ENCODE measurements around the gene ABCA9.
"Not testable (repeated sequence)": the region's sequence is repeated elsewhere in the genome, so short reads cannot be mapped to it uniquely, and the experiment has no call there.

ABCA9 gene

DNA sequence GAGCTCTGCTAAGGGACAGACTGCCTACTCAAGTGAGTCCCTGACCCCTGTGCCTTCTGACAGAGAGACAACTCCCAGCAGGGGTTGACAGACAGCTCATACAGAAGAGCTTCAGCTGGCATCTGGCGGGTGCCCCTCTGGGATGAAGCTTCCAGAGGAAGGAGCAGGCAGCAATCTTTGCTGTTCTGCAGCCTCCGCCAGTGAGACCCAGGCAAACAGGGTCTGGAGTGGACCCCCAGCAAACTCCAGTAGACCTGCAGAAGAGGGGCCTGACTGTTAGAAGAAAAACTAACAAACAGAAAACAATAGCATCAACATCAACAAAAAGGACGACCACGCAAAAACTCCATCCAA is 10.5 kb upstream of the ABCA9 start:
- DNase-seq (ENCODE audit: low read depth, low spot score); H3K27me3 ChIP-seq (ENCODE audit: insufficient read depth, insufficient read length); H3K4me3 ChIP-seq (ENCODE audit: insufficient read length, low read depth); H3K9me3 ChIP-seq (ENCODE audit: insufficient read depth, low read length); H3K4me1 ChIP-seq (ENCODE audit: insufficient read depth, insufficient read length); H3K9ac ChIP-seq (ENCODE audit: insufficient read length, low read depth); H3K36me3 ChIP-seq (ENCODE audit: insufficient read depth, insufficient read length, low read length): not testable (repeated sequence)

DNA sequence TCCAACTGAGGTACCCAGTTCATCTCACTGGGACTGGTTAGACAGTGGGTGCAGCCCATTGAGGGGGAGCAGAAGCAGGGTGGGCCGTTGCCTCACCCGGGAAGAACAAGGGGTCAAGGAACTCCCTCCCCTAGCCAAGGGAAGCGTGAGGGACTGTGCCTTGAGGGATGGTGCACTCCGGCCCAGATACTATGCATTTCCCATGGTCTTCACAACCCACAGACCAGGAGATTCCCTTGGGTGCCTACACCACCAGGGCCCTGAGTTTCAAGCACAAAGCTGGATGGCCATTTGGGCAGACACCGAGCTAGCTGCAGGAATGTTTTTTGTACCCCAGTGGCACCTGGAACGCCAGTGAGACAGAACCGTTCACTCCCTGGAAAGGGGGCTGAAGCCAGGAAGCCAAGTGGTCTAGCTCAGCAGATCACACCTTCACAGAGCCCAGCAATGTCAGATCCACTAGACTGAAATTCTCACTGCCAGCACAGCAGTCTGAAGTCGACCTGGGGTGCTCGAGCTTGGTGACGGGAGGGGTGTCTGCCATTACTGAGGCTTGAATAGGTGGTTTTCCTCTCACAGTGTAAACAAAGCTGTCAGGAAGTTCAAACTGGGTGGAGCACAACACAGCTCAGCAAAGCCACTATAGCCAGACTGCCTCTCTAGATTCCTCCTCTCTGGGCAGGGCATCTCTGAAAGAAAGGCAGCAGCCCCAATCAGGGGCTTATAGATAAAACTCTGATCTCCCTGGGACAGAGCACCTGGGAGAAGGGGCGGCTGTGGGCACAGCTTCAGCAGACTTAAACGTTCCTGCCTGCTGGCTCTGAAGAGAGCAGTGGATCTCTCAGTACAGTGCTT is 9.9 kb upstream of the ABCA9 start:
- not testable (repeated sequence) for H3K9me3 ChIP-seq (ENCODE audit: insufficient read depth, low read length); H3K36me3 ChIP-seq (ENCODE audit: insufficient read depth, insufficient read length, low read length); DNase-seq (ENCODE audit: low read depth, low spot score)

DNA sequence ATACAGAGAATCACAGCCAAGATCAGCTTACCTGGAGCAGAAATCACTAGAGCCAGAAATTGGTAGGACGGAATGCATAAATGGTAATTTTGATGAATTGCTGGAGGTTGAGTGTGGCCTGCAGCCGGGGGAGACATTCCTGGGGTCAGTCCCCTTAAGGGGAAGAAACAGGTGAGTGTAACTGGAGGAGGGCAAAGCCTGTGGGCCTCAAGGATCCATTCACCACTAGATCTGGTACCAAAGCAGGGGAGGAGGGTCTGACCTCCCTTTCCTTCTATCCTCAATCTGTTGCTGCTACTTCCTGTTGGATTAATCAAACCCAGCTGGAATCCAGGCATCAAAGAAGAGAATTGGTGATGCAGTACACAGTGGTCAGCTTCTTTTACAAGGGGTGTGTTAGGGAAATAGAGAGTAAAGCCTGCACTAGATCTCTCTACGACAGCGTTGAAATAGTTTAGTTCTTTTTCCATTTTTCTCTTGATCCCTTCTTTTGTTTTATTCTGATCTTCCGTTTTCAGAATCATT is 8.6 kb upstream of the ABCA9 start:
- no peaks in the 10 kb centered on the region for H3K9me3 ChIP-seq (ENCODE audit: insufficient read depth, low read length)
- no peaks in the 10 kb centered on the region for H3K36me3 ChIP-seq (ENCODE audit: insufficient read depth, insufficient read length, low read length)
- H3K4me3 ChIP-seq (ENCODE audit: insufficient read length, low read depth), result no peak overlapping the region
- no peak for DNase-seq (ENCODE audit: low read depth, low spot score)
- no peaks in the 10 kb centered on the region for H3K4me1 ChIP-seq (ENCODE audit: insufficient read depth, insufficient read length)
- no peaks in the 10 kb centered on the region for H3K27me3 ChIP-seq (ENCODE audit: insufficient read depth, insufficient read length)
- TF ChIP-seq ZNF274 (IDR thresholded peaks at IDR 0.05; ENCODE audit: low read depth, low read length) (no peak), YY1 (IDR thresholded peaks at IDR 0.05; ENCODE audit: insufficient read depth, insufficient read length) (no peak), SUZ12 (IDR thresholded peaks at IDR 0.05; ENCODE audit: extremely low read depth, insufficient read depth, insufficient read length) (no peak)
- no peak overlapping the region for H3K9ac ChIP-seq (ENCODE audit: insufficient read length, low read depth)

More for the DNA sequence above, 9.9 kb upstream of the ABCA9 start:
- not testable (repeated sequence) for H3K4me1 ChIP-seq (ENCODE audit: insufficient read depth, insufficient read length); H3K4me3 ChIP-seq (ENCODE audit: insufficient read length, low read depth); H3K27me3 ChIP-seq (ENCODE audit: insufficient read depth, insufficient read length); H3K9ac ChIP-seq (ENCODE audit: insufficient read length, low read depth)

DNA sequence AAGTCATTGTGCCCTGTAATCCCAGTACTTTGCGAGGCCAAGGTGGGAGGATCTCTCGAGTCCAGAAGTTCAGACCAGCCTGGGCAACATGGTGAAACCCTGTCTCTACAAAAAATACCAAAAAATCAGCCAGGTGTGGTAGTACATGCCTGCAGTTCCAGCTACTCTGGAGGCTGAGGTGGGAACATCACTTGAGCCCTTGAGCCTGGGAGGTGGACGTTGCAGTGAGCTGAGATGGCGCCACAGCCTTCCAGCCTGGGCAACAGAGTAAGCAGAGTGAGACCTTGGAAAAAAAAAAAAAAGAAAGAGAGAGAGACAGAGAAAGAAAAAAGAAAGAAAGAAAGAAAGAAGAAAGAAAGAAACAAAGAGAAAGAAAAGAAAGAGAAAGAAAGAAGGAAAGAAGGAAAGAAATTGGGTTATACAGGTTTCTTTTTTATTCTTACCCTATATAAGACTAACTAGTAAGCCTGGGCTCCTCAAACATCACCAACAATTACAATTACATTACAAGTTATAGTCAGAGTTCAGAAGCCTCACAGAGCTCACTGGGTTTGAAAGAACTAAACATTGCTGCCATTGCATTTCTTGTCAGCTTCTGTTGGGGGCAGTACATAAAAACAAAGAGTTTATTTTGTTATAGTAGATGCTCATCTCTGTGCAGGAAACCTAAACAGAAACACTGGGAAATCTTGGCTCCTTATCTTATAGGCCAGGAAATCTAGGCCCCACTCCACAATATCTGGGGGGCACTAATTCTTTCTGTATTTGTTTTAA is 6.7 kb upstream of the ABCA9 start:
- no peak overlapping the region for H3K9ac ChIP-seq (ENCODE audit: insufficient read length, low read depth)
- no peaks in the 10 kb centered on the region for H3K36me3 ChIP-seq (ENCODE audit: insufficient read depth, insufficient read length, low read length)
- no peak for DNase-seq (ENCODE audit: low read depth, low spot score)
- H3K4me1 ChIP-seq (ENCODE audit: insufficient read depth, insufficient read length), result no peaks in the 10 kb centered on the region
- no peak overlapping the region for H3K4me3 ChIP-seq (ENCODE audit: insufficient read length, low read depth)
- no peak for TF ChIP-seq YY1 (IDR thresholded peaks at IDR 0.05; ENCODE audit: insufficient read depth, insufficient read length)
- TF ChIP-seq ZNF274 (IDR thresholded peaks at IDR 0.05; ENCODE audit: low read depth, low read length), result no peak
- no peak for TF ChIP-seq SUZ12 (IDR thresholded peaks at IDR 0.05; ENCODE audit: extremely low read depth, insufficient read depth, insufficient read length)
- H3K27me3 ChIP-seq (ENCODE audit: insufficient read depth, insufficient read length), result no peaks in the 10 kb centered on the region
- H3K9me3 ChIP-seq (ENCODE audit: insufficient read depth, low read length), result no peaks in the 10 kb centered on the region

DNA sequence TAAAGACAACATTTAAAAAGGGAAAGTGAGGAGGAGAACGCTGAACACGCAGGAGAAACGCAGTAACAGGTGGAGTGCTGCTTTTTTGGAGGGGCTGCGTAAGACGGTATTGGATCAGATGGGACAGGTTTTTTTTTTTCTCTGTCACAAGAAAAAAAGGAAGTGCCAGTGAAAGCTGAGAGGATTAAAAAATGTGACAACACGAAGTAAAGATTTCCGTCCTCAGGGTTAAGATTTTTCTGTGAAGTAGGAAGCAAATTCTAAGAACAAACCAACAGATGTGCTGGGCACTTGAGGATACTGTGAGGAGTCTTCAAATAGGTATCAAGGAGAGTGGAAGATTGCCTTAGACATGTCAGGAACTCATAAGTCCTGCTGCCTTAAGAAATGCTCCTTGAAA is 5.8 kb upstream of the ABCA9 start:
- Histone ChIP-seq H3K9me3 (ENCODE audit: insufficient read depth, low read length) (no peaks in the 10 kb centered on the region), H3K36me3 (ENCODE audit: insufficient read depth, insufficient read length, low read length) (no peaks in the 10 kb centered on the region), H3K4me3 (ENCODE audit: insufficient read length, low read depth) (no peak overlapping the region), H3K27me3 (ENCODE audit: insufficient read depth, insufficient read length) (no peaks in the 10 kb centered on the region), H3K9ac (ENCODE audit: insufficient read length, low read depth) (no peak overlapping the region), H3K4me1 (ENCODE audit: insufficient read depth, insufficient read length) (no peaks in the 10 kb centered on the region)
- TF ChIP-seq ZNF274 (IDR thresholded peaks at IDR 0.05; ENCODE audit: low read depth, low read length) (no peak), YY1 (IDR thresholded peaks at IDR 0.05; ENCODE audit: insufficient read depth, insufficient read length) (no peak), SUZ12 (IDR thresholded peaks at IDR 0.05; ENCODE audit: extremely low read depth, insufficient read depth, insufficient read length) (no peak)
- DNase-seq (ENCODE audit: low read depth, low spot score), result no peak

DNA sequence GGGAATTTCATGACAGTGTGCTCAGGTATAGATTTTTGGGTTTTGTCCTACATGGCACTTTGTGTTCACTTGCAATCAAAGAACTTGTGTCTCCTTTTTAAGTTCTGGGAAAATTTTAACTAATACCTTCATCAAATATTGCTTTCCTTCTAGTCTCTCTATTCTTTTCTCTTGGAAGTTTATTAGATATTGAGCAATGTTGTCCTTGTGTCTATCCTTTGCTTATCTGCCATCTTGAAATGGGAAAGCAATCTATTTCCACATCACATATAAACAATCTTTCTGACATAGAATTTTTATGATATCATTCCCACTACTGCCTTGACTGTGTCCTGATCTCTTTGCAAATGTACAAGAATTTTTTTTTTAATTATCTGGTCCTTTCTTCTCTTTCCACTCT is 4.4 kb upstream of the ABCA9 start:
- no peak for TF ChIP-seq ZNF274 (IDR thresholded peaks at IDR 0.05; ENCODE audit: low read depth, low read length)
- no peaks in the 10 kb centered on the region for H3K36me3 ChIP-seq (ENCODE audit: insufficient read depth, insufficient read length, low read length)
- no peak overlapping the region for H3K9ac ChIP-seq (ENCODE audit: insufficient read length, low read depth)
- no peaks in the 10 kb centered on the region for H3K9me3 ChIP-seq (ENCODE audit: insufficient read depth, low read length)
- H3K4me1 ChIP-seq (ENCODE audit: insufficient read depth, insufficient read length), result no peaks in the 10 kb centered on the region
- H3K4me3 ChIP-seq (ENCODE audit: insufficient read length, low read depth), result no peak overlapping the region
- H3K27me3 ChIP-seq (ENCODE audit: insufficient read depth, insufficient read length), result no peaks in the 10 kb centered on the region
- DNase-seq (ENCODE audit: low read depth, low spot score), result no peak

DNA sequence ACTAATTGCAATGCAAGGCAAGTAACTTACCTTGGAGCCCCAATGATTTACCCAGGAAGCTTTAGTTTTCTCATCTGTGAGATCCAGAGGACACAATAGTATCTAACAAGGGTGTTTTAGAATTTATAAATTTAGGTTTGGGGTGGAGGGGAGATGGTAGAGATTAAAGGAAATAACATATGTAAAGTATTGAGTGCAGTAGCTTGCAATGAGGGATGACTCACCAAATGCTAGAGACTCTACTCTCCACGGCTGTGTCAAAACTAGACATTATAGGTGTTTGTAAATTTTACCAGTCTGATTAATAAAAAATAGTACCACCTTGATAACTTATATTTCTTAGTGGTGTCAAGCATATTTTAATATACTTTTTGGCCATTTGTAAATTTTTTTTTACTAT is 3.7 kb upstream of the ABCA9 start:
- H3K36me3 ChIP-seq (ENCODE audit: insufficient read depth, insufficient read length, low read length), result no peaks in the 10 kb centered on the region
- no peaks in the 10 kb centered on the region for H3K4me1 ChIP-seq (ENCODE audit: insufficient read depth, insufficient read length)
- H3K4me3 ChIP-seq (ENCODE audit: insufficient read length, low read depth), result no peak overlapping the region
- no peak overlapping the region for H3K9ac ChIP-seq (ENCODE audit: insufficient read length, low read depth)
- TF ChIP-seq SUZ12 (IDR thresholded peaks at IDR 0.05; ENCODE audit: extremely low read depth, insufficient read depth, insufficient read length) (no peak), ZNF274 (IDR thresholded peaks at IDR 0.05; ENCODE audit: low read depth, low read length) (no peak), YY1 (IDR thresholded peaks at IDR 0.05; ENCODE audit: insufficient read depth, insufficient read length) (no peak)
- no peaks in the 10 kb centered on the region for H3K27me3 ChIP-seq (ENCODE audit: insufficient read depth, insufficient read length)
- DNase-seq (ENCODE audit: low read depth, low spot score), result no peak
- no peaks in the 10 kb centered on the region for H3K9me3 ChIP-seq (ENCODE audit: insufficient read depth, low read length)

Data from NT2/D1 (cell line).